PC-3 (cell line): ENCODE data around the gene RDH12.

ENCODE experiments used
- EZH2phosphoT487 ChIP-seq: fragments of 300-600 bp; sonication (generic); IDR thresholded peaks from 2 replicates; pipeline ENCODE4 v1.6.1; 2018; ENCODE audit warnings: mild to moderate bottlenecking, antibody characterized with exemption, low read length, borderline replicate concordance
- TF ChIP-seq, protein P1 (sequence below): fragments of 300-600 bp; sonication (generic); conservative IDR thresholded peaks from 2 replicates; pipeline ENCODE4 v1.5.1; 2017; ENCODE audit warnings: antibody characterized with exemption, low read depth, mild to moderate bottlenecking, low read length

DNA sequence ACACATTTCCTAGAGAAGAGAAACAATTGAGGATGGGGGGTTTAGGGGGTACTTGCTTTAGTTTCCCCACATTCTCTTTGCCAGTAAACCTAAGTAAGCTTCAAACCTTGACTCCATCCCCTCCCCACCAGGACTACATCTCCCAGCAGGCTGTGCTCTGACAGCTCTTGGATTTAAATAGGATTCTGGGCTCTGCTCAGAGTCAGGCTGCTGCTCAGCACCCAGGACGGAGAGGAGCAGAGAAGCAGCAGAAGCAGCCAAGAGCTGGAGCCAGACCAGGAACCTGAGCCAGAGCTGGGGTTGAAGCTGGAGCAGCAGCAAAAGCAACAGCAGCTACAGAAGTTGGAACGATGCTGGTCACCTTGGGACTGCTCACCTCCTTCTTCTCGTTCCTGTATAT, 20.6 kb downstream of the RDH12 start:
- no peak for TF ChIP-seq EZH2phosphoT487
- TF ChIP-seq, protein P1, sequence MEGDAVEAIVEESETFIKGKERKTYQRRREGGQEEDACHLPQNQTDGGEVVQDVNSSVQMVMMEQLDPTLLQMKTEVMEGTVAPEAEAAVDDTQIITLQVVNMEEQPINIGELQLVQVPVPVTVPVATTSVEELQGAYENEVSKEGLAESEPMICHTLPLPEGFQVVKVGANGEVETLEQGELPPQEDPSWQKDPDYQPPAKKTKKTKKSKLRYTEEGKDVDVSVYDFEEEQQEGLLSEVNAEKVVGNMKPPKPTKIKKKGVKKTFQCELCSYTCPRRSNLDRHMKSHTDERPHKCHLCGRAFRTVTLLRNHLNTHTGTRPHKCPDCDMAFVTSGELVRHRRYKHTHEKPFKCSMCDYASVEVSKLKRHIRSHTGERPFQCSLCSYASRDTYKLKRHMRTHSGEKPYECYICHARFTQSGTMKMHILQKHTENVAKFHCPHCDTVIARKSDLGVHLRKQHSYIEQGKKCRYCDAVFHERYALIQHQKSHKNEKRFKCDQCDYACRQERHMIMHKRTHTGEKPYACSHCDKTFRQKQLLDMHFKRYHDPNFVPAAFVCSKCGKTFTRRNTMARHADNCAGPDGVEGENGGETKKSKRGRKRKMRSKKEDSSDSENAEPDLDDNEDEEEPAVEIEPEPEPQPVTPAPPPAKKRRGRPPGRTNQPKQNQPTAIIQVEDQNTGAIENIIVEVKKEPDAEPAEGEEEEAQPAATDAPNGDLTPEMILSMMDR = no peak
